Measurements from ENCODE around the gene CBX7. TPM values are rescaled to one million over a fixed set of nuclear protein-coding genes. Genes with fewer than 3 reads are reported as not detected.

Gene CBX7
- polyA plus RNA-seq, 1 donor from 2014 or later: 4.4 TPM

DNA sequence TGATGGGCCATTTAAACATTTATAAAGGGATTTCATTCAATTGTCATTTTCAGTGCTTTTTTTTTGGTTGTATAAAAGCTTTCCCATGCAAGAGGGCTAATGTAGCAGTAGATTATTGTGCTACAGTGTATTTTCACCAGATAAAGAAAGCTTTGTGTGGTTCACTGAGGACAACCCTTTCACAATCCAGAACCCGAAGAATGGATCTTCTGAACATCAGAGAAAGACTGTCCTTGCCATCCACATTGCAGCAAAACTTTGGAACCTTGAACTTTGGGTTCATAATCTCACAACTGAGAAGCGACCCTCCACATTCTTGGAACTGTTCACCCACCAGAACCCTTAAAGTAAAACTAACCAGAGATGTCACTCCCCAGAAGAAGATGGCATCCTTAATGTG lies 46.2 kb downstream of the CBX7 start (continued):
- no peak for TF ChIP-seq TAF1 (IDR thresholded peaks at IDR 0.05; ENCODE audit: low read depth)
- TF ChIP-seq EZH2 (IDR thresholded peaks at IDR 0.05; ENCODE audit: borderline replicate concordance, insufficient read depth, low read length, poor library complexity, severe bottlenecking): no peak

DNA sequence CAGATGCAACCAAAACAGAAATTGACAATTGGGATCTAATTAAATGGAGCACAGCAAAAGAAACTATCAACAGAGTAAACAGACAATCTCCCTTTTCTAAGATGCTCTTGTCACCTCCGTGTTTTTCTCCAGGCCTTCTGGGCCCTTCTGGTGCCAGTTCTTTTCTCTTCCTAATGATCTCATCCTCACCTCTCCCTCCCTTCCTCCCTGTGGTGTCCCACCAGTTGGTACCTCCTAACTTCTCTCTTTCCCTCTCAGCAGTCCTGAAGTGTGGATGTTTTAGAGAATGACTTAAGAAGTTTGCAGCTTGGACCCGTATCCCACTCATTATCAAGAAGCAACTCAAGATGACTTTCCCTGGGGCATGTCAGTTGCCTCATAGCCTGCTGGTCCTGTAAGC lies 49.0 kb downstream of the CBX7 start:
- Histone ChIP-seq H4K20me1 (ENCODE audit: insufficient read depth) (no peaks in the 10 kb centered on the region), H3K4me3 (ENCODE audit: low read length) (no peak overlapping the region), H3K9me2 (ENCODE audit: insufficient read depth, low read length) (no peaks in the 10 kb centered on the region), H3K4me2 (ENCODE audit: low read length) (no peak overlapping the region), H3K9me3 (ENCODE audit: low read length) (no peaks in the 10 kb centered on the region), H3K79me2 (replicated peaks; ENCODE audit: insufficient read depth, low read length) (no peaks in the 10 kb centered on the region), H3K27me3 (ENCODE audit: insufficient read depth, low read depth, low read length) (no peaks in the 10 kb centered on the region), H2AFZ (ENCODE audit: low read depth, low read length) (no peak overlapping the region), H3K9ac (ENCODE audit: low read length) (no peak overlapping the region), H3K36me3 (ENCODE audit: insufficient read depth, low read length) (no peaks in the 10 kb centered on the region), H3F3A (ENCODE audit: insufficient read depth, low read length, poor library complexity, severe bottlenecking) (no peaks in the 10 kb centered on the region), H3K27ac (ENCODE audit: low read length) (no peak overlapping the region)
- no peak for TF ChIP-seq TAF1 (IDR thresholded peaks at IDR 0.05; ENCODE audit: low read depth)
- TF ChIP-seq, protein P1, sequence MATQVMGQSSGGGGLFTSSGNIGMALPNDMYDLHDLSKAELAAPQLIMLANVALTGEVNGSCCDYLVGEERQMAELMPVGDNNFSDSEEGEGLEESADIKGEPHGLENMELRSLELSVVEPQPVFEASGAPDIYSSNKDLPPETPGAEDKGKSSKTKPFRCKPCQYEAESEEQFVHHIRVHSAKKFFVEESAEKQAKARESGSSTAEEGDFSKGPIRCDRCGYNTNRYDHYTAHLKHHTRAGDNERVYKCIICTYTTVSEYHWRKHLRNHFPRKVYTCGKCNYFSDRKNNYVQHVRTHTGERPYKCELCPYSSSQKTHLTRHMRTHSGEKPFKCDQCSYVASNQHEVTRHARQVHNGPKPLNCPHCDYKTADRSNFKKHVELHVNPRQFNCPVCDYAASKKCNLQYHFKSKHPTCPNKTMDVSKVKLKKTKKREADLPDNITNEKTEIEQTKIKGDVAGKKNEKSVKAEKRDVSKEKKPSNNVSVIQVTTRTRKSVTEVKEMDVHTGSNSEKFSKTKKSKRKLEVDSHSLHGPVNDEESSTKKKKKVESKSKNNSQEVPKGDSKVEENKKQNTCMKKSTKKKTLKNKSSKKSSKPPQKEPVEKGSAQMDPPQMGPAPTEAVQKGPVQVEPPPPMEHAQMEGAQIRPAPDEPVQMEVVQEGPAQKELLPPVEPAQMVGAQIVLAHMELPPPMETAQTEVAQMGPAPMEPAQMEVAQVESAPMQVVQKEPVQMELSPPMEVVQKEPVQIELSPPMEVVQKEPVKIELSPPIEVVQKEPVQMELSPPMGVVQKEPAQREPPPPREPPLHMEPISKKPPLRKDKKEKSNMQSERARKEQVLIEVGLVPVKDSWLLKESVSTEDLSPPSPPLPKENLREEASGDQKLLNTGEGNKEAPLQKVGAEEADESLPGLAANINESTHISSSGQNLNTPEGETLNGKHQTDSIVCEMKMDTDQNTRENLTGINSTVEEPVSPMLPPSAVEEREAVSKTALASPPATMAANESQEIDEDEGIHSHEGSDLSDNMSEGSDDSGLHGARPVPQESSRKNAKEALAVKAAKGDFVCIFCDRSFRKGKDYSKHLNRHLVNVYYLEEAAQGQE (IDR thresholded peaks at IDR 0.05; ENCODE audit: borderline replicate concordance): no peak
- no peak for TF ChIP-seq MXI1 (conservative IDR thresholded peaks at IDR 0.05; ENCODE audit: poor library complexity, severe bottlenecking)
- no peak for TF ChIP-seq POLR2AphosphoS5 (IDR thresholded peaks at IDR 0.05)
- no peak for TF ChIP-seq EZH2 (IDR thresholded peaks at IDR 0.05; ENCODE audit: borderline replicate concordance, insufficient read depth, low read length, poor library complexity, severe bottlenecking)
- no peak for TF ChIP-seq EP300 (conservative IDR thresholded peaks at IDR 0.05; ENCODE audit: poor library complexity, severe bottlenecking)
- no peak for TF ChIP-seq SMC3 (conservative IDR thresholded peaks at IDR 0.05; ENCODE audit: poor library complexity)
- TF ChIP-seq RAD21 (conservative IDR thresholded peaks at IDR 0.05): no peak
- TF ChIP-seq, protein P2, sequence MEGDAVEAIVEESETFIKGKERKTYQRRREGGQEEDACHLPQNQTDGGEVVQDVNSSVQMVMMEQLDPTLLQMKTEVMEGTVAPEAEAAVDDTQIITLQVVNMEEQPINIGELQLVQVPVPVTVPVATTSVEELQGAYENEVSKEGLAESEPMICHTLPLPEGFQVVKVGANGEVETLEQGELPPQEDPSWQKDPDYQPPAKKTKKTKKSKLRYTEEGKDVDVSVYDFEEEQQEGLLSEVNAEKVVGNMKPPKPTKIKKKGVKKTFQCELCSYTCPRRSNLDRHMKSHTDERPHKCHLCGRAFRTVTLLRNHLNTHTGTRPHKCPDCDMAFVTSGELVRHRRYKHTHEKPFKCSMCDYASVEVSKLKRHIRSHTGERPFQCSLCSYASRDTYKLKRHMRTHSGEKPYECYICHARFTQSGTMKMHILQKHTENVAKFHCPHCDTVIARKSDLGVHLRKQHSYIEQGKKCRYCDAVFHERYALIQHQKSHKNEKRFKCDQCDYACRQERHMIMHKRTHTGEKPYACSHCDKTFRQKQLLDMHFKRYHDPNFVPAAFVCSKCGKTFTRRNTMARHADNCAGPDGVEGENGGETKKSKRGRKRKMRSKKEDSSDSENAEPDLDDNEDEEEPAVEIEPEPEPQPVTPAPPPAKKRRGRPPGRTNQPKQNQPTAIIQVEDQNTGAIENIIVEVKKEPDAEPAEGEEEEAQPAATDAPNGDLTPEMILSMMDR (IDR thresholded peaks at IDR 0.05; ENCODE audit: poor library complexity, severe bottlenecking): no peak

DNA sequence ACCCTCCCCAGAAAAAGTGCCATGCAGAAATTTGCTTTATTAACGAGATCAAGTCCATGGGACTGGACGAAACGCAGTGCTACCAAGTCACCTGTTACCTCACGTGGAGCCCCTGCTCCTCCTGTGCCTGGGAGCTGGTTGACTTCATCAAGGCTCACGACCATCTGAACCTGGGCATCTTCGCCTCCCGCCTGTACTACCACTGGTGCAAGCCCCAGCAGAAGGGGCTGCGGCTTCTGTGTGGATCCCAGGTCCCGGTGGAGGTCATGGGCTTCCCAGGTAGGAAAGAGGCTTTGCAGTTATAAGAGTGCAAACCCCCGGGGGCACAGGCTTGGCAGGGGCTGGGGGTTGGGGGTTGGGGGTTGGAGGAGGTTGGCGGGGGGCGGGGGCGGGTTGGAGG lies 51.3 kb downstream of the CBX7 start:
- no peak overlapping the region for H3K9ac ChIP-seq (ENCODE audit: low read length)
- no peak overlapping the region for H3K4me2 ChIP-seq (ENCODE audit: low read length)
- no peaks in the 10 kb centered on the region for H3K79me2 ChIP-seq (replicated peaks; ENCODE audit: insufficient read depth, low read length)
- H3K9me2 ChIP-seq (ENCODE audit: insufficient read depth, low read length): no peaks in the 10 kb centered on the region
- TF ChIP-seq, protein P1 (IDR thresholded peaks at IDR 0.05; ENCODE audit: borderline replicate concordance): no peak
- TF ChIP-seq RAD21 (conservative IDR thresholded peaks at IDR 0.05) (no peak), MXI1 (conservative IDR thresholded peaks at IDR 0.05; ENCODE audit: poor library complexity, severe bottlenecking) (no peak), SMC3 (conservative IDR thresholded peaks at IDR 0.05; ENCODE audit: poor library complexity) (no peak), EZH2 (IDR thresholded peaks at IDR 0.05; ENCODE audit: borderline replicate concordance, insufficient read depth, low read length, poor library complexity, severe bottlenecking) (no peak)
- TF ChIP-seq, protein P2 (IDR thresholded peaks at IDR 0.05; ENCODE audit: poor library complexity, severe bottlenecking): no peak
- no peaks in the 10 kb centered on the region for H3K9me3 ChIP-seq (ENCODE audit: low read length)
- no peaks in the 10 kb centered on the region for H4K20me1 ChIP-seq (ENCODE audit: insufficient read depth)
- no peak overlapping the region for H2AFZ ChIP-seq (ENCODE audit: low read depth, low read length)
- H3K27ac ChIP-seq (ENCODE audit: low read length): no peak overlapping the region
- H3K36me3 ChIP-seq (ENCODE audit: insufficient read depth, low read length): no peaks in the 10 kb centered on the region
- no peaks in the 10 kb centered on the region for H3F3A ChIP-seq (ENCODE audit: insufficient read depth, low read length, poor library complexity, severe bottlenecking)
- H3K4me3 ChIP-seq (ENCODE audit: low read length): no peak overlapping the region
- no peaks in the 10 kb centered on the region for H3K27me3 ChIP-seq (ENCODE audit: insufficient read depth, low read depth, low read length)

All from neural cell (in vitro differentiated cells).